ENCODE results near the gene VWA3A. TPM values are rescaled to one million over a fixed set of nuclear protein-coding genes. Genes with fewer than 3 reads are reported as not detected.
"Not testable (repeated sequence)": the region's sequence is repeated elsewhere in the genome, so short reads cannot be mapped to it uniquely, and the experiment has no call there.

VWA3A gene
- total RNA-seq, 4 donors from 2014 or later: 0.18 TPM; not detected in 3

DNA sequence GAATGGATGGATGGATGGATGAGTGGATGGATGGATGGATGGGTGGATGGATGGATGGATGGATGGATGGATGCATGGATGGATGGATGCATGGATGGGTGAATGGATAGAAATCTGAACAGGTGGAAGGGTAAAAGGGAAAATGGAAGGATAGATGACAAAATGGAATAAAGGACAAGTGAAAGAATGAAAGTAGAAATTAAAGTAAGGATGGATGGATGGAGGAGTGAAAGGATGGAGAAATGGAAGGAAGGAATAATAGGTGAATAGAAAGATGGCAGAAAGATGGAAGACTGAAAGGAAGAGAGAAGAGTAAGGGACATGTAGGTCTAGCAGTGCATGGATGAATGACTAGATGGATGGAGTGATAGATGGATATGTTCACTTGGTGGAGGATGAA, 29.9 kb downstream of the VWA3A start:
- Histone ChIP-seq H3K27ac (no peak overlapping the region), H3K27me3 (no peaks in the 10 kb centered on the region), H3K4me1 (no peaks in the 10 kb centered on the region), H3K4me3 (no peak overlapping the region), H3K36me3 (no peaks in the 10 kb centered on the region), H3K9me3 (no peaks in the 10 kb centered on the region)
- DNase-seq: no peak
- no peak for TF ChIP-seq POLR2A (IDR thresholded peaks at IDR 0.05)
- TF ChIP-seq, protein P1, sequence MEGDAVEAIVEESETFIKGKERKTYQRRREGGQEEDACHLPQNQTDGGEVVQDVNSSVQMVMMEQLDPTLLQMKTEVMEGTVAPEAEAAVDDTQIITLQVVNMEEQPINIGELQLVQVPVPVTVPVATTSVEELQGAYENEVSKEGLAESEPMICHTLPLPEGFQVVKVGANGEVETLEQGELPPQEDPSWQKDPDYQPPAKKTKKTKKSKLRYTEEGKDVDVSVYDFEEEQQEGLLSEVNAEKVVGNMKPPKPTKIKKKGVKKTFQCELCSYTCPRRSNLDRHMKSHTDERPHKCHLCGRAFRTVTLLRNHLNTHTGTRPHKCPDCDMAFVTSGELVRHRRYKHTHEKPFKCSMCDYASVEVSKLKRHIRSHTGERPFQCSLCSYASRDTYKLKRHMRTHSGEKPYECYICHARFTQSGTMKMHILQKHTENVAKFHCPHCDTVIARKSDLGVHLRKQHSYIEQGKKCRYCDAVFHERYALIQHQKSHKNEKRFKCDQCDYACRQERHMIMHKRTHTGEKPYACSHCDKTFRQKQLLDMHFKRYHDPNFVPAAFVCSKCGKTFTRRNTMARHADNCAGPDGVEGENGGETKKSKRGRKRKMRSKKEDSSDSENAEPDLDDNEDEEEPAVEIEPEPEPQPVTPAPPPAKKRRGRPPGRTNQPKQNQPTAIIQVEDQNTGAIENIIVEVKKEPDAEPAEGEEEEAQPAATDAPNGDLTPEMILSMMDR (IDR thresholded peaks at IDR 0.05): no peak

DNA sequence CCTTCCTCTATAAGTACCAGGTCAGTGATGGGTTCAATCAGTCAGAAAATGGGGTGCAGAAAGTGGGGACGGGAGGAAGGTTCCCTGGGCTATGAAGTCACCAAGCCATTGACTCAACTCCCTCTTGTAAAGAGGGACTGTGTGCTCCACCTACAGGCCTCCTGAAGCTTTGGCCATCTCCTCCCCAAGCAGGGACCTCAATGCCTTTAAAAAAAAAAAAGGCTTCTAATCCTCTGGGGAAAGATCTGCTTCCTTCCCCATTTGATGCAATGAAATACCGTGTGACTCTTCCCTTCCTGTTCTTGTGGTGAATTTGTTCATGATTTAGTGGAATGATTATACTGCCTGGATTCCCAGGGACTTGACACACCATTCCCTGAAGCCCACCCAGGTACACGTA, 30.8 kb downstream of the VWA3A start:
- Histone ChIP-seq H3K27me3 (no peaks in the 10 kb centered on the region), H3K36me3 (no peaks in the 10 kb centered on the region), H3K4me3 (no peak overlapping the region), H3K9me3 (no peaks in the 10 kb centered on the region), H3K27ac (no peak overlapping the region), H3K4me1 (no peaks in the 10 kb centered on the region)
- no peak for DNase-seq
- TF ChIP-seq, protein P1 (IDR thresholded peaks at IDR 0.05): no peak

DNA sequence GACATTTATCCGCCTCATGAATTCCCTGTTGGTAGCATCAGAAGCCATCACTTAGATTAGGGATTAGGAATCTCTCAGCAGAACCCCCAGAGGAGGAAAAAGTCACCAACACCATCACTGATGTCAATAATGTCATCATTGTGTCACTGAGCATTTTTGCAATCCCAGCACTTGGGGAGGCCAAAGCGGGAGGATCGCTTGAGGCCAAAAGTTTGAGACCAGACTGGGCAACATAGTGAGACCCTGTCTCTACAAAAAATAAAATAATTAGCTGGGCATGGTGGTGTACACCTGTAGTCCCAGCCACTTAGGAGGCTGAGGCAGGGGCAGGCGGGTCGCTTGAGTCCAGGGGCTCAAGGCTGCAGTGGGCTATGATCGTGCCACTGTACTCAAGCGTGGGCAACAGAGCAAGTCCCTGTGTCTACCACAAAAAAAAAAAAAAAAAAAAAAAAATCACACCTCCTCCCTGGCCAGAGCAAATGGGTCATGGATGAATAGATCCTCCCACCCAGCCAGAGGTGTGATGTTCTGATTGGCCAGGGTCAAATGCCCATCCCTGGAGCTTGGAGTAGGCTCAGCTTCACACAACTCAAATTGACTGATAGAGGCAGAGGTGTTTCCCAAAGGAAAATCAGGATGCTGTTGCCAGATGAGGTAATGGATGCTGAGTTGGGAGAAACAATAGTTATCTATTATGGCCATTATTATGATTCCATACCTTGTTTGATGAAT, 31.6 kb downstream of the VWA3A start:
- no peak for DNase-seq
- Histone ChIP-seq H3K4me3 (no peak overlapping the region), H3K36me3 (no peaks in the 10 kb centered on the region), H3K27me3 (no peaks in the 10 kb centered on the region), H3K4me1 (no peaks in the 10 kb centered on the region), H3K9me3 (no peaks in the 10 kb centered on the region), H3K27ac (no peak overlapping the region)
- TF ChIP-seq, protein P1 (IDR thresholded peaks at IDR 0.05): no peak
- no peak for TF ChIP-seq POLR2A (IDR thresholded peaks at IDR 0.05)

DNA sequence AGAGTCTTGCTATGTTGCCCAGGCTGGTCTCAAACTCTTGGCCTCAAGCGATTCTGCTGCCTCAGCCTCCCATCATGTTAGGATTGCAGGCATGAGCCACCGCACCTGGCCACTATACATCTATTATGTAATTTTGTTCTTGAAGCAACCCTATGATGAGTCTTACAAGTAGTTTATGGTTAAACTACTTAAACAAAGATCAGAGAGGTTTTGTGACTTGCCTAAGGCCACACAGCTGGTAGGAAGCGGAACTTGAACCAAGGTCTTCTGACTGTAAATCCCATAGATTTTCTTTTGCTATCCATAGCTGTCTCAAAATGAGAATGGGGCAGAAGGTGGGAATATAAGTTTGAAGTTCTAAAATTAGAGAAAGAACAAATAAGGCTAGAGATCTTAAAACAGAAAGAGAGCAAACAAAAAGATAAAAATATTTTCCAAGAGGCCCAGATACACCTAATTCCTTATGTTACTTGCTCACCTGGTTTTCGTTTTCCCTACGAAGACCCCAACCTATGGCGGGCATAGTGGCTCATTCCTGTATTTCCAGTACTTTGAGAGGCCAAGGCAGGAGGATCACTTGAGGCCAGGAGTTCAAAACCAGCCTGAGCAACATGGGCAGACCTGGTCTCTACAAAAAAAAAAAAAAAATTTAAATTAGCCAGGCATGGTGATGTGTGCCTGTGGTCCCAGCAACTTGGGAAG, 32.4 kb downstream of the VWA3A start:
- H3K27ac ChIP-seq: no peak overlapping the region
- no peaks in the 10 kb centered on the region for H3K27me3 ChIP-seq
- no peak for DNase-seq
- TF ChIP-seq POLR2A (IDR thresholded peaks at IDR 0.05): no peak
- TF ChIP-seq, protein P1 (IDR thresholded peaks at IDR 0.05): no peak
- no peaks in the 10 kb centered on the region for H3K36me3 ChIP-seq
- H3K4me1 ChIP-seq: no peaks in the 10 kb centered on the region
- no peaks in the 10 kb centered on the region for H3K9me3 ChIP-seq
- no peak overlapping the region for H3K4me3 ChIP-seq

DNA sequence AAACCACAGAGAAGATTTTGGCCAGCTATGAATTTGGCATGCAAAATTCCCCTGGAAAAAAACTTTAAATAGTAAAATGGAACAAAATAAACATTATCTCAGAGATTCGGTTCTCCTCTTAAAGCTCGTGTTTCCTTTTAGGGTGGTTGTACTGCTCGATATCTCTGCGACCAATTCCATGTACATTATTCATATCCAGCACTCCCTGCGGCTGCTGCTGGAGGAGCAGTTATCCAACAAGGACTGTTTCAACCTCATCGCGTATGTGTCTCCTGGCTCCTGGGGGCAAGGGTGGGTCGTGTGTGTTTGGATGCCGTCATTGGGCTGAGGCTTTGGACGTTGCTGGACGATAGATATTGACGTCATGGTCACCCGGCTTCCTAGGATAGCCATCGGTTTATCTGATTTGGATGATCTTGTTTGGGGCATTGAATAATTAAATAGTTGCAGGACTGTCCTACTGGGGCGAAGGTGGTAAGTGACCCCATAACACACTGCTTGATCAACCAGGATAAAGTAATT, 33.8 kb downstream of the VWA3A start:
- TF ChIP-seq, protein P1 (IDR thresholded peaks at IDR 0.05): no peak
- TF ChIP-seq POLR2A (IDR thresholded peaks at IDR 0.05): no peak
- DNase-seq: no peak

DNA sequence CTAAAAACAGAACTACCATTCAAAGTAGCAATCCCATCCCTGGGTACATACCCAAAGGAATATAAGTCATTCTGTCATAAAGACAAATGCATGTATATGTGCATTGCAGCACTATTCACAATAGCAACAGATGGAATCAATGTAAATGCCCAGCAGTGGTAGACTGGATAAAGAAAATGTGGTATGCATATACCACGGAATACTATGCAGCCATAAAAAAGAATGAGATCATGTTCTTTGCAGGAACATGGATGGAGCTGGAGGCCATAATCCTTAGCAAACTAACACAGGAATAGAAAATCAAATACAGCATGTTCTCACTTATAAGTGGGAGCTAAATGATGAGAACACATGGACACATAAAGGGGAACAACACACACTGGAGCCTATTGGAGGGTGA, 36.2 kb downstream of the VWA3A start:
- DNase-seq, H3K4me3 ChIP-seq, H3K27ac ChIP-seq, H3K36me3 ChIP-seq, H3K4me1 ChIP-seq, H3K9me3 ChIP-seq, H3K27me3 ChIP-seq: not testable (repeated sequence)

More for the DNA sequence above, 33.8 kb downstream of the VWA3A start:
- Histone ChIP-seq H3K4me1 (no peaks in the 10 kb centered on the region), H3K27ac (no peak overlapping the region), H3K9me3 (no peaks in the 10 kb centered on the region), H3K27me3 (no peaks in the 10 kb centered on the region), H3K36me3 (no peaks in the 10 kb centered on the region), H3K4me3 (no peak overlapping the region)
